IMR-90 (cell line): ENCODE data around the gene TOR3A. TPM values are rescaled to one million over a fixed set of nuclear protein-coding genes. Genes with fewer than 3 reads are reported as not detected.

ENCODE experiments used
- ATAC-seq: fragments of 200-7000 bp; cut with Tn5 transposase; 2 replicates; pipeline ENCODE4 v1.9.1; 2020; ENCODE audit warnings: low read depth, mild to moderate bottlenecking, moderate library complexity
- BruUV-seq: library from RNA; stranded (reverse); fragments of 400-500 nt; replicated peaks from 2 replicates; lab custom pipeline; 2021; lab: Mats Ljungman, UMichigan
- CTCF ChIA-PET: fragments of 300-600 bp; formaldehyde crosslinking; extraction: SDS; loops from one replicate; lab custom pipeline; 2021; ENCODE audit warnings: antibody characterized with exemption; lab: Yijun Ruan, JAX
- POLR2A ChIA-PET: fragments of 300-600 bp; sonication (Branson Sonifier 250); formaldehyde crosslinking; loops from one replicate; lab custom pipeline; 2022; ENCODE audit warnings: antibody characterized with exemption; ENCODE audit not compliant: unreplicated experiment; lab: Charles Lee
- DNase-seq: peaks from one replicate; pipeline ENCODE4 v3.0.0; 2013
- H2AFZ ChIP-seq: replicated peaks from 2 replicates; pipeline ENCODE3; 2013; ENCODE audit warnings: low read length, mild to moderate bottlenecking; ENCODE audit not compliant: poor library complexity
- H2AK5ac ChIP-seq: 2 replicates; pipeline ENCODE4 v1.6.1; 2013; ENCODE audit warnings: low read depth, low read length, inconsistent platforms
- H2AK9ac ChIP-seq: replicated peaks from 2 replicates; pipeline ENCODE3; 2013; ENCODE audit warnings: mild to moderate bottlenecking, low read depth, low read length, moderate library complexity; ENCODE audit not compliant: poor library complexity
- H2BK120ac ChIP-seq: 2 replicates; pipeline ENCODE4 v1.6.1; 2013; ENCODE audit warnings: low read depth, low read length, inconsistent platforms
- H2BK15ac ChIP-seq: 3 replicates; pipeline ENCODE4 v1.6.1; 2013; ENCODE audit warnings: low read depth, low read length, inconsistent platforms
- H2BK20ac ChIP-seq: 2 replicates; pipeline ENCODE4 v1.6.1; 2013; ENCODE audit warnings: low read depth, mild to moderate bottlenecking, inconsistent platforms, low read length, moderate library complexity
- H2BK5ac ChIP-seq: 2 replicates; pipeline ENCODE4 v1.6.1; 2013; ENCODE audit warnings: mild to moderate bottlenecking, low read depth, low read length, inconsistent platforms; ENCODE audit not compliant: poor library complexity, severe bottlenecking
- H3K14ac ChIP-seq: replicated peaks from 2 replicates; pipeline ENCODE4 v1.6.1; 2013; ENCODE audit warnings: low read depth, low read length, inconsistent platforms
- H3K18ac ChIP-seq: 2 replicates; pipeline ENCODE4 v1.6.1; 2013; ENCODE audit warnings: low read depth, low read length, control low read depth
- H3K23ac ChIP-seq: 2 replicates; pipeline ENCODE4 v1.6.1; 2013; ENCODE audit warnings: low read depth, low read length, inconsistent platforms
- H3K27ac ChIP-seq: 2 replicates; pipeline ENCODE4 v1.5.1; 2013; ENCODE audit warnings: mild to moderate bottlenecking, control low read depth, low read length; ENCODE audit not compliant: insufficient read depth
- H3K27me3 ChIP-seq: 2 replicates; pipeline ENCODE4 v1.6.1; 2013; ENCODE audit warnings: low read length; ENCODE audit not compliant: control insufficient read depth, insufficient read depth
- H3K36me3 ChIP-seq: 2 replicates; pipeline ENCODE4 v1.6.1; 2013; ENCODE audit warnings: low read length, mixed read lengths; ENCODE audit not compliant: control insufficient read depth, insufficient read depth
- H3K4ac ChIP-seq: 2 replicates; pipeline ENCODE4 v1.6.1; 2013; ENCODE audit warnings: low read depth, low read length, inconsistent platforms
- H3K4me1 ChIP-seq: 2 replicates; pipeline ENCODE4 v1.6.1; 2013; ENCODE audit warnings: low read length, mixed read lengths; ENCODE audit not compliant: control insufficient read depth, insufficient read depth
- H3K4me2 ChIP-seq: 2 replicates; pipeline ENCODE4 v1.6.1; 2013; ENCODE audit warnings: low read depth, mild to moderate bottlenecking, control low read depth, low read length, moderate library complexity
- H3K4me3 ChIP-seq: 2 replicates; pipeline ENCODE4 v1.5.1; 2013; ENCODE audit warnings: low read depth, mild to moderate bottlenecking, control low read depth, low read length, moderate library complexity; ENCODE audit not compliant: insufficient read depth
- H3K56ac ChIP-seq: 2 replicates; pipeline ENCODE4 v1.6.1; 2013; ENCODE audit warnings: low read length, inconsistent platforms; ENCODE audit not compliant: insufficient read depth; ENCODE audit errors: extremely low read depth
- H3K79me1 ChIP-seq, 2 experiments: 2 replicates each; pipeline ENCODE4 v1.6.1; 2013; ENCODE audit warnings: low read length in 2 of 2, inconsistent platforms in 1 of 2, low read depth in 1 of 2
- H3K9ac ChIP-seq: 2 replicates; pipeline ENCODE4 v1.6.1; 2013; ENCODE audit warnings: low read depth, low read length, control low read depth
- H3K9me1 ChIP-seq: 2 replicates; pipeline ENCODE4 v1.6.1; 2013; ENCODE audit warnings: low read length, inconsistent platforms; ENCODE audit not compliant: insufficient read depth
- H3K9me3 ChIP-seq: 2 replicates; pipeline ENCODE4 v1.6.1; 2013; ENCODE audit warnings: low read length; ENCODE audit not compliant: control insufficient read depth, insufficient read depth
- H4K20me1 ChIP-seq: 2 replicates; pipeline ENCODE4 v1.6.1; 2013; ENCODE audit warnings: low read length, inconsistent platforms; ENCODE audit not compliant: insufficient read depth
- H4K5ac ChIP-seq: 2 replicates; pipeline ENCODE4 v1.6.1; 2013; ENCODE audit warnings: mild to moderate bottlenecking, low read depth, low read length, control low read depth
- H4K8ac ChIP-seq, 2 experiments: 2 replicates each; pipeline ENCODE4 v1.6.1; 2013; ENCODE audit warnings: low read depth in 2 of 2, low read length in 2 of 2, control low read depth in 1 of 2, inconsistent platforms in 1 of 2
- H4K91ac ChIP-seq: 2 replicates; pipeline ENCODE4 v1.6.1; 2013; ENCODE audit warnings: low read depth, low read length, inconsistent platforms; ENCODE audit not compliant: insufficient read depth
- RCOR1 ChIP-seq: IDR thresholded peaks from 2 replicates; pipeline ENCODE4 v1.6.1; 2012; ENCODE audit warnings: mild to moderate bottlenecking, low read length, improper control_type of control experiment; ENCODE audit not compliant: insufficient replicate concordance
- SMC3 ChIP-seq: fragments of 150-350 bp; IDR thresholded peaks from 2 replicates; pipeline ENCODE4 v1.6.1; 2016; ENCODE audit warnings: low read depth, mild to moderate bottlenecking, antibody characterized with exemption, low read length, moderate library complexity
- WGBS, 2 experiments: methylation state at CpG; one replicate each; pipeline versions ENCODE4 v1.1.5 to v1.1.7; 2013; ENCODE audit warnings: missing lambda C conversion rate in 2 of 2; ENCODE audit not compliant: insufficient read length in 1 of 2; ENCODE audit errors: extremely low coverage in 2 of 2; 5-methylcytosine and 5-hydroxymethylcytosine counted together
- dilution Hi-C: fragments of 300-500 bp; cut with HindIII; formaldehyde crosslinking; loops from one replicate; pipeline ENCODE4 v1.14.3; 2018; ENCODE audit warnings: low sequenced_read_pairs; ENCODE audit not compliant: unreplicated experiment
- in situ Hi-C: fragments of 300-500 bp; cut with MboI; formaldehyde crosslinking; loops from 3 replicates; pipeline ENCODE4 v1.14.3; 2019; ENCODE audit warnings: low sequenced_read_pairs, inconsistent platforms, mixed read lengths
- intact Hi-C: fragments of 100-400 bp; cut with micrococcal nuclease; formaldehyde crosslinking; loops from 2 replicates; pipeline ENCODE4 v1.10.0; 2022
- polyA plus RNA-seq, 3 experiments: library from polyadenylated mRNA; depleted of rRNA; stranded (reverse); fragments of >200 nt; gene quantifications; 2 replicates each; pipeline ENCODE4 v1.2.3, GENCODE V29; 2012; ENCODE audit warnings: low replicate concordance in 1 of 3
- total RNA-seq: library from RNA; depleted of rRNA; stranded (reverse); fragments of >200 nt; gene quantifications from 2 replicates; pipeline ENCODE4 v1.2.3, GENCODE V29; 2012
- TF ChIP-seq, protein P1 (sequence below): conservative IDR thresholded peaks from 2 replicates; pipeline ENCODE4 v1.5.1; 2012; ENCODE audit warnings: mild to moderate bottlenecking, low read depth, low read length, improper control_type of control experiment

The TOR3A gene
- total and polyA plus RNA-seq, 2 of the 4 experiments (the other 2 are of a cell fraction) = 16.8 to 22.2 TPM

DNA sequence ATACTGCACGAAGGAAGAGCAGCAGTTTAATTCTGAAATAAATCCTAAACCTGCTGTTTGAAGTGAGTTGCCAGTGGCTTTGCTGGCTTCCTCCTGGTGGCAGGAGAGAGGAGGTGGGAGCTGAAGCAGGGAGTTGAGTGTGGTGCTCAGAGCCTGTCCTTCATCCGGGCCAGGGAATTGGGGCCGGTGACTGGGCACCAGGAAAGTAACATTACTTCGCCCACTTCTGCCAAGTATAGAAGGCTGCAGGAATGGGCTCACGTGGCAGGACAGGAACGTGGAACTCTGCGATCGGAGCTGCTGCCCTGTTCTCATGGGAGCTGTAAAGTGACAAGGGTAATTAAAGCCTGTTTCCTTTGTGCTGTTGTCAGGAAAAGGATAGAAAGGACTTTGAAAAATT is 8.7 kb downstream of the TOR3A start:
- intact Hi-C loops = no loop called here
- CTCF ChIA-PET = interaction anchor here (1.2 kb wide), 1 partner anchor 29 kb away, joined by 3 read pairs; no protein-coding TSS in a partner anchor

More for the DNA sequence above, 8.7 kb downstream of the TOR3A start:
- no peak for ATAC-seq
- dilution Hi-C loops = no loop called here
- Histone ChIP-seq H3K27me3 (no peaks in the 10 kb centered on the region), H3K4me1 (peaks cover 10% of the 10 kb centered on the region), H2BK15ac (no peak overlapping the region), H4K8ac (no peak overlapping the region), H3K4ac (no peak overlapping the region), H3K14ac (no peak overlapping the region), H2AK5ac (0 out of 2 replicates have a peak overlapping the region, but pooled peaks have one; percentile 43), H4K20me1 (peaks cover 3% of the 10 kb centered on the region; the same call in 1 of the 2 replicates), H2BK5ac (no peak overlapping the region), H3K4me2 (no peak overlapping the region), H3K36me3 (peaks cover 44% of the 10 kb centered on the region), H2BK120ac (no peak overlapping the region), H3K23ac (no peak overlapping the region), H2AFZ (no peak overlapping the region), H3K79me1 (peaks cover 0 to 71% of the 10 kb centered on the region in 2 experiments; a peak in 2 of 4 replicates), H3K18ac (no peak overlapping the region; the same call in 1 of the 2 replicates), H3K4me3 (no peak overlapping the region), H3K56ac (no peak overlapping the region), H3K9me1 (peaks cover 23% of the 10 kb centered on the region), H2BK20ac (no peak overlapping the region), H3K9ac (no peak overlapping the region), H2AK9ac (peak overlapping the region; percentile 58), H3K27ac (peak overlapping the region; percentile 1; the same call in 1 of the 2 replicates), H3K9me3 (no peaks in the 10 kb centered on the region), H4K5ac (no peak overlapping the region), H4K91ac (no peak overlapping the region)
- whole genome bisulfite sequencing, 2 experiments = 100% methylated on average over 3 of the region's 8 CpGs; no CpG with 5 or more reads in 1 of the 2 experiments
- DNase-seq = no peak
- peak; percentile 14; the same call in 1 of the 2 replicates for TF ChIP-seq SMC3
- no peak for TF ChIP-seq RCOR1
- TF ChIP-seq, protein P1, sequence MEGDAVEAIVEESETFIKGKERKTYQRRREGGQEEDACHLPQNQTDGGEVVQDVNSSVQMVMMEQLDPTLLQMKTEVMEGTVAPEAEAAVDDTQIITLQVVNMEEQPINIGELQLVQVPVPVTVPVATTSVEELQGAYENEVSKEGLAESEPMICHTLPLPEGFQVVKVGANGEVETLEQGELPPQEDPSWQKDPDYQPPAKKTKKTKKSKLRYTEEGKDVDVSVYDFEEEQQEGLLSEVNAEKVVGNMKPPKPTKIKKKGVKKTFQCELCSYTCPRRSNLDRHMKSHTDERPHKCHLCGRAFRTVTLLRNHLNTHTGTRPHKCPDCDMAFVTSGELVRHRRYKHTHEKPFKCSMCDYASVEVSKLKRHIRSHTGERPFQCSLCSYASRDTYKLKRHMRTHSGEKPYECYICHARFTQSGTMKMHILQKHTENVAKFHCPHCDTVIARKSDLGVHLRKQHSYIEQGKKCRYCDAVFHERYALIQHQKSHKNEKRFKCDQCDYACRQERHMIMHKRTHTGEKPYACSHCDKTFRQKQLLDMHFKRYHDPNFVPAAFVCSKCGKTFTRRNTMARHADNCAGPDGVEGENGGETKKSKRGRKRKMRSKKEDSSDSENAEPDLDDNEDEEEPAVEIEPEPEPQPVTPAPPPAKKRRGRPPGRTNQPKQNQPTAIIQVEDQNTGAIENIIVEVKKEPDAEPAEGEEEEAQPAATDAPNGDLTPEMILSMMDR = 0 out of 2 replicates have a peak, but pooled peaks have one; percentile 4
- BruUV-seq = no TSS peak
- in situ Hi-C loops = no loop called here
- POLR2A ChIA-PET = no interaction called here
